Measurements from ENCODE around the gene RTP2. TPM values are rescaled to one million over a fixed set of nuclear protein-coding genes. Genes with fewer than 3 reads are reported as not detected.

Gene RTP2
- total and polyA plus RNA-seq, 10 of the 15 experiments (the other 5 are each of a cell fraction or from before 2014, with no cell fraction given): not detected

DNA sequence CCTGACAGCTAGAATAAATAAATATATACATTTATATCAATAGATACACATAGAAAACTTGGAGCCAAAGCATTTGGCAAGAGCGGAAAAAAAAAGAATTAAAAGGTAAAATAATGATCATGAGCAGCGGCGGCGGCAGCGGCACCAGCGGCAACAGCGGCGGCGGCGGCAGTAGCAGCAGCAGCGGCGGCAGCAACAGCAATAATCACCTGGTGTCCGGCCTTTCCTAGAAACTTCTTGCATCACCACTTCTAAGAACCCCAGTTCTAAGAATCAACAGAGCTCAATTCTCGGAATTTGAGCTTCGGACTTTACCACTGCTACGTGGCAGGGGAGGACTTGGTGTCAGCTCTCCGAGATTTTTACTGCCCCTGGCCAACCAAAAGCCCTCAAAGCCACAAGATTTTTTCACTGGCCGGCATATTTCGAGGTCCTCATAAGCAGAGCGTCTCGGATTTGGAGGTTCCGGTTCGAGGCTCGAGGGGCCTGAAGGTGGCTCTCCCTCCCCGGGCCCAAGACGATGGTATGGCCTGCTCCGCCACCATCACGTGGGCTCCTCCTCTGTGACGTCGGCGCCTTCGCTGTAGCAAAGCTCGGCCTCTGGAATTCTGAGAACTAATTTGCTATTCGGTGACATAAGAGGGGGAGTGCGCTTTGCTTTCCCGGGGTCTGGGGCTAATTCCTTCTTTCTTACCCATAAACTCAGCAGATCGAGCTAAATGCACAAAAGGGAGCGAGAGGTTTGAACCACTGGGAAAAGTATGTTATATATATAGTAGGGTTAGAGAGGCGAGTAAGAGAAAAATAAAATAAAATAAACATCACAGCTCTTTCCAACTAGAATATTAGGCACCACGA is 43.1 kb upstream of the RTP2 start, which contains the start of gene BCL6 (continued):
- peak; percentile 91 for TF ChIP-seq USF1 (IDR thresholded peaks at IDR 0.05; ENCODE audit: borderline replicate concordance, extremely low read length, insufficient read depth, low read depth, low read length)
- no peak for TF ChIP-seq SUZ12 (IDR thresholded peaks at IDR 0.05; ENCODE audit: unreplicated experiment)
- peak; percentile 63; the same call in 1 of the 2 replicates for TF ChIP-seq NFIC (IDR thresholded peaks at IDR 0.05; ENCODE audit: low read depth, low read length)
- no peak for TF ChIP-seq NR2C1 (IDR thresholded peaks at IDR 0.05)
- TF ChIP-seq CHD2 (IDR thresholded peaks at IDR 0.05; ENCODE audit: borderline replicate concordance, low read depth, low read length): no peak
- peak; percentile 58 for TF ChIP-seq RELA (IDR thresholded peaks at IDR 0.05; ENCODE audit: borderline replicate concordance, partially characterized antibody)
- TF ChIP-seq USF2 (IDR thresholded peaks at IDR 0.05; ENCODE audit: borderline replicate concordance, low read depth, low read length): peak; percentile 84
- peak; percentile 100 for TF ChIP-seq ATF7 (IDR thresholded peaks at IDR 0.05; ENCODE audit: low read depth)
- no peak for TF ChIP-seq ZSCAN29 (IDR thresholded peaks at IDR 0.05)
- TF ChIP-seq SUPT20H (IDR thresholded peaks at IDR 0.05; ENCODE audit: borderline replicate concordance, control insufficient read depth, low read depth, low read length): no peak
- TF ChIP-seq, protein P1, sequence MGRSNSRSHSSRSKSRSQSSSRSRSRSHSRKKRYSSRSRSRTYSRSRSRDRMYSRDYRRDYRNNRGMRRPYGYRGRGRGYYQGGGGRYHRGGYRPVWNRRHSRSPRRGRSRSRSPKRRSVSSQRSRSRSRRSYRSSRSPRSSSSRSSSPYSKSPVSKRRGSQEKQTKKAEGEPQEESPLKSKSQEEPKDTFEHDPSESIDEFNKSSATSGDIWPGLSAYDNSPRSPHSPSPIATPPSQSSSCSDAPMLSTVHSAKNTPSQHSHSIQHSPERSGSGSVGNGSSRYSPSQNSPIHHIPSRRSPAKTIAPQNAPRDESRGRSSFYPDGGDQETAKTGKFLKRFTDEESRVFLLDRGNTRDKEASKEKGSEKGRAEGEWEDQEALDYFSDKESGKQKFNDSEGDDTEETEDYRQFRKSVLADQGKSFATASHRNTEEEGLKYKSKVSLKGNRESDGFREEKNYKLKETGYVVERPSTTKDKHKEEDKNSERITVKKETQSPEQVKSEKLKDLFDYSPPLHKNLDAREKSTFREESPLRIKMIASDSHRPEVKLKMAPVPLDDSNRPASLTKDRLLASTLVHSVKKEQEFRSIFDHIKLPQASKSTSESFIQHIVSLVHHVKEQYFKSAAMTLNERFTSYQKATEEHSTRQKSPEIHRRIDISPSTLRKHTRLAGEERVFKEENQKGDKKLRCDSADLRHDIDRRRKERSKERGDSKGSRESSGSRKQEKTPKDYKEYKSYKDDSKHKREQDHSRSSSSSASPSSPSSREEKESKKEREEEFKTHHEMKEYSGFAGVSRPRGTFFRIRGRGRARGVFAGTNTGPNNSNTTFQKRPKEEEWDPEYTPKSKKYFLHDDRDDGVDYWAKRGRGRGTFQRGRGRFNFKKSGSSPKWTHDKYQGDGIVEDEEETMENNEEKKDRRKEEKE (IDR thresholded peaks at IDR 0.05): peak; percentile 98
- peak in 1 of 2 experiments; percentile 31; a peak in 1 of 3 replicates for TF ChIP-seq EGR1 (IDR thresholded peaks at IDR 0.05; ENCODE audit: borderline replicate concordance in 1 of 2, low read depth in 2 of 2, low read length in 2 of 2)
- no peak for TF ChIP-seq DPF2 (IDR thresholded peaks at IDR 0.05)
- TF ChIP-seq, protein P2, sequence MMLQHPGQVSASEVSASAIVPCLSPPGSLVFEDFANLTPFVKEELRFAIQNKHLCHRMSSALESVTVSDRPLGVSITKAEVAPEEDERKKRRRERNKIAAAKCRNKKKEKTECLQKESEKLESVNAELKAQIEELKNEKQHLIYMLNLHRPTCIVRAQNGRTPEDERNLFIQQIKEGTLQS (IDR thresholded peaks at IDR 0.05; ENCODE audit: borderline replicate concordance, extremely low read depth, low read depth, low read length): peak; percentile 57; the same call in 1 of the 2 replicates
- no peak for TF ChIP-seq ZNF622 (IDR thresholded peaks at IDR 0.05)
- peak; percentile 100 for TF ChIP-seq KLF5 (IDR thresholded peaks at IDR 0.05; ENCODE audit: partially characterized antibody)
- no peak for TF ChIP-seq TCF7 (IDR thresholded peaks at IDR 0.05; ENCODE audit: borderline replicate concordance)
- peak; percentile 70 for TF ChIP-seq NBN (IDR thresholded peaks at IDR 0.05)
- no peak for TF ChIP-seq ESRRA (IDR thresholded peaks at IDR 0.05; ENCODE audit: low read length)
- no peak for TF ChIP-seq HCFC1 (IDR thresholded peaks at IDR 0.05; ENCODE audit: low read length)
- no peak for TF ChIP-seq TAF1 (IDR thresholded peaks at IDR 0.05; ENCODE audit: borderline replicate concordance, low read depth, low read length)
- TF ChIP-seq, protein P3, sequence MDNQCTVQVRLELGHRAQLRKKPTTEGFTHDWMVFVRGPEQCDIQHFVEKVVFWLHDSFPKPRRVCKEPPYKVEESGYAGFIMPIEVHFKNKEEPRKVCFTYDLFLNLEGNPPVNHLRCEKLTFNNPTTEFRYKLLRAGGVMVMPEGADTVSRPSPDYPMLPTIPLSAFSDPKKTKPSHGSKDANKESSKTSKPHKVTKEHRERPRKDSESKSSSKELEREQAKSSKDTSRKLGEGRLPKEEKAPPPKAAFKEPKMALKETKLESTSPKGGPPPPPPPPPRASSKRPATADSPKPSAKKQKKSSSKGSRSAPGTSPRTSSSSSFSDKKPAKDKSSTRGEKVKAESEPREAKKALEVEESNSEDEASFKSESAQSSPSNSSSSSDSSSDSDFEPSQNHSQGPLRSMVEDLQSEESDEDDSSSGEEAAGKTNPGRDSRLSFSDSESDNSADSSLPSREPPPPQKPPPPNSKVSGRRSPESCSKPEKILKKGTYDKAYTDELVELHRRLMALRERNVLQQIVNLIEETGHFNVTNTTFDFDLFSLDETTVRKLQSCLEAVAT (IDR thresholded peaks at IDR 0.05): peak; percentile 62
- TF ChIP-seq SMARCA5 (IDR thresholded peaks at IDR 0.05): 0 out of 2 replicates have a peak, but pooled peaks have one; percentile 78

Data from GM12878 (cell line).